GM12878 (cell line): Measurements from ENCODE around the gene PI3. TPM values are rescaled to one million over a fixed set of nuclear protein-coding genes. Genes with fewer than 3 reads are reported as not detected.

ENCODE experiments used
- ATAC-seq: fragments of 200-7000 bp; cut with Tn5 transposase; 3 replicates; pipeline ENCODE4 v1.9.1; 2020; ENCODE audit warnings: mild to moderate bottlenecking, moderate library complexity
- BruUV-seq: library from RNA; stranded (reverse); fragments of 400-500 nt; replicated peaks from 2 replicates; lab custom pipeline; 2021; lab: Mats Ljungman, UMichigan
- CTCF ChIA-PET: fragments of 300-600 bp; sonication (Branson Sonifier 250); formaldehyde crosslinking; extraction: SDS; loops from one replicate; lab custom pipeline; 2021; ENCODE audit warnings: inconsistent platforms; lab: Yijun Ruan, JAX
- POLR2A ChIA-PET: fragments of 350-600 bp; formaldehyde crosslinking; extraction: SDS; loops from one replicate; lab custom pipeline; 2021; ENCODE audit warnings: inconsistent platforms; lab: Charles Lee
- RAD21 ChIA-PET: fragments of 300-600 bp; sonication (Branson Sonifier 250); formaldehyde crosslinking; loops from one replicate; lab custom pipeline; 2023; ENCODE audit warnings: antibody characterized with exemption; ENCODE audit not compliant: unreplicated experiment; lab: Charles Lee
- SMC1A ChIA-PET: fragments of 300-600 bp; sonication (Branson Sonifier 250); formaldehyde crosslinking; loops from one replicate; lab custom pipeline; 2023; ENCODE audit not compliant: unreplicated experiment, uncharacterized antibody; lab: Charles Lee
- DNase-seq: peaks from one replicate; pipeline ENCODE4 v3.0.0-alpha.2; 2011; ENCODE audit warnings: low read depth, low spot score
- FAIRE-seq: peaks from 3 replicates; lab custom pipeline; 2011; peaks lifted over from hg19 to GRCh38; lab: Jason Lieb, UNC
- H2AFZ ChIP-seq: 2 replicates; pipeline ENCODE4 v1.6.0; 2011; ENCODE audit warnings: low read depth, low read length, control low read depth; ENCODE audit not compliant: control insufficient read depth
- H3K27ac ChIP-seq: 2 replicates; pipeline ENCODE4 v1.5.1; 2011; ENCODE audit warnings: control low read depth; ENCODE audit not compliant: control insufficient read depth, insufficient read depth
- H3K27me3 ChIP-seq, 2 experiments: replicated peaks in 1 of 2; 2 replicates each; pipeline versions ENCODE4 v1.6.0 to v1.6.1; 2011; ENCODE audit warnings: low read length in 1 of 2; ENCODE audit not compliant: control insufficient read depth in 2 of 2, insufficient read depth in 2 of 2
- H3K36me3 ChIP-seq, 2 experiments: 2 replicates each; pipeline ENCODE4 v1.5.1; 2011; ENCODE audit warnings: low read length in 1 of 2; ENCODE audit not compliant: control insufficient read depth in 2 of 2, insufficient read depth in 2 of 2
- H3K4me1 ChIP-seq: 2 replicates; pipeline ENCODE4 v1.6.1; 2011; ENCODE audit warnings: mild to moderate bottlenecking, low read length, moderate library complexity, mixed read lengths; ENCODE audit not compliant: control insufficient read depth, insufficient read depth
- H3K4me2 ChIP-seq: 2 replicates; pipeline ENCODE4 v1.6.0; 2011; ENCODE audit warnings: control low read depth; ENCODE audit not compliant: control insufficient read depth, insufficient read depth
- H3K4me3 ChIP-seq: fragments of 200-600 bp; sonication (generic); 2 replicates; pipeline ENCODE4 v1.5.1; 2016
- H3K79me2 ChIP-seq: 2 replicates; pipeline ENCODE4 v1.6.0; 2011; ENCODE audit warnings: low read length; ENCODE audit not compliant: control insufficient read depth, insufficient read depth
- H3K9ac ChIP-seq: 2 replicates; pipeline ENCODE4 v1.8.0; 2011; ENCODE audit warnings: low read length, control low read depth, mixed read lengths; ENCODE audit not compliant: control insufficient read depth, insufficient read depth
- H3K9me3 ChIP-seq: replicated peaks from 3 replicates; pipeline ENCODE4 v1.5.1; 2011; ENCODE audit warnings: mild to moderate bottlenecking, low read length; ENCODE audit not compliant: control insufficient read depth, insufficient read depth
- H4K20me1 ChIP-seq: 2 replicates; pipeline ENCODE4 v1.6.0; 2011; ENCODE audit not compliant: control insufficient read depth, insufficient read depth
- EZH2 ChIP-seq: IDR thresholded peaks from 2 replicates; pipeline ENCODE4 v1.6.1; 2012; ENCODE audit warnings: low read depth, mild to moderate bottlenecking, control low read depth, inconsistent platforms, low read length, borderline replicate concordance; ENCODE audit not compliant: control insufficient read depth
- GABPA ChIP-seq: IDR thresholded peaks from 2 replicates; pipeline ENCODE4 v1.6.1; 2014; ENCODE audit warnings: antibody characterized with exemption, low read depth, mild to moderate bottlenecking, inconsistent platforms
- HDGF ChIP-seq: fragments of 450-650 bp; IDR thresholded peaks from 2 replicates; pipeline ENCODE4 v1.6.1; 2016; ENCODE audit warnings: antibody characterized with exemption
- HSF1 ChIP-seq: fragments of 150-350 bp; IDR thresholded peaks from 2 replicates; pipeline ENCODE4 v1.6.1; 2014; ENCODE audit warnings: mild to moderate bottlenecking, low read depth, low read length
- IRF5 ChIP-seq: fragments of 450-650 bp; IDR thresholded peaks from 2 replicates; pipeline ENCODE4 v1.6.1; 2017; ENCODE audit warnings: borderline replicate concordance
- KDM1A ChIP-seq: fragments of 200-600 bp; sonication (generic); IDR thresholded peaks from 2 replicates; pipeline ENCODE4 v1.6.1; 2016; ENCODE audit warnings: borderline replicate concordance
- MEF2A ChIP-seq: IDR thresholded peaks from 2 replicates; pipeline ENCODE4 v1.6.1; 2011; ENCODE audit warnings: low read depth, mild to moderate bottlenecking, low read length, moderate library complexity; ENCODE audit not compliant: insufficient read depth
- NFIC ChIP-seq: IDR thresholded peaks from 2 replicates; pipeline ENCODE4 v1.6.1; 2012; ENCODE audit warnings: low read depth, mild to moderate bottlenecking, inconsistent platforms, low read length, moderate library complexity
- NFYB ChIP-seq: IDR thresholded peaks from 2 replicates; pipeline ENCODE4 v1.6.1; 2011; ENCODE audit warnings: low read depth, mild to moderate bottlenecking, low read length, improper control_type of control experiment, moderate library complexity; ENCODE audit not compliant: insufficient read depth
- NRF1 ChIP-seq: conservative IDR thresholded peaks from 2 replicates; pipeline ENCODE4 v1.6.1; 2011; ENCODE audit warnings: mild to moderate bottlenecking, low read depth, low read length, improper control_type of control experiment
- PAX5 ChIP-seq: IDR thresholded peaks from 2 replicates; pipeline ENCODE4 v1.6.1; 2011; ENCODE audit warnings: low read depth, low read length, borderline replicate concordance
- POLR2AphosphoS2 ChIP-seq: IDR thresholded peaks from 2 replicates; pipeline ENCODE4 v1.6.1; 2011; ENCODE audit warnings: low read depth, mild to moderate bottlenecking, low read length, improper control_type of control experiment, moderate library complexity
- RAD51 ChIP-seq: fragments of 450-650 bp; IDR thresholded peaks from 2 replicates; pipeline ENCODE4 v1.6.1; 2016; ENCODE audit warnings: moderate library complexity, mild to moderate bottlenecking, inconsistent platforms
- RELA ChIP-seq: fragments of 450-650 bp; IDR thresholded peaks from 2 replicates; pipeline ENCODE4 v1.8.0; 2014; ENCODE audit warnings: borderline replicate concordance; ENCODE audit not compliant: partially characterized antibody
- SIX5 ChIP-seq: IDR thresholded peaks from 2 replicates; pipeline ENCODE4 v1.6.1; 2011; ENCODE audit warnings: mild to moderate bottlenecking, low read depth, low read length, moderate library complexity; ENCODE audit not compliant: severe bottlenecking
- SKIL ChIP-seq: fragments of 450-650 bp; IDR thresholded peaks from 2 replicates; pipeline ENCODE4 v1.6.1; 2017; ENCODE audit warnings: mild to moderate bottlenecking, low read depth, inconsistent platforms; ENCODE audit not compliant: poor library complexity, severe bottlenecking
- SMARCA5 ChIP-seq: fragments of 450-650 bp; IDR thresholded peaks from 2 replicates; pipeline ENCODE4 v1.6.1; 2017; ENCODE audit warnings: mild to moderate bottlenecking
- SMC3 ChIP-seq: IDR thresholded peaks from 2 replicates; pipeline ENCODE4 v1.6.1; 2011; ENCODE audit warnings: low read length, improper control_type of control experiment, borderline replicate concordance
- TCF3 ChIP-seq: IDR thresholded peaks from 2 replicates; pipeline ENCODE4 v1.6.1; 2012; ENCODE audit warnings: low read depth, mild to moderate bottlenecking, low read length, borderline replicate concordance; ENCODE audit not compliant: insufficient read depth
- ZNF274 ChIP-seq: IDR thresholded peaks from one replicate; pipeline ENCODE4 v1.8.0; 2011; ENCODE audit not compliant: insufficient read length, insufficient read depth
- ZSCAN29 ChIP-seq: fragments of 450-650 bp; IDR thresholded peaks from 2 replicates; pipeline ENCODE4 v1.6.1; 2017; ENCODE audit warnings: mild to moderate bottlenecking, moderate library complexity
- WGBS: methylation state at CpG from one replicate; pipeline ENCODE4 v1.1.6; 2016; ENCODE audit warnings: low lambda C conversion rate; ENCODE audit not compliant: insufficient replicate concordance, insufficient coverage; ENCODE audit errors: missing lambda C conversion rate; 5-methylcytosine and 5-hydroxymethylcytosine counted together
- in situ Hi-C: fragments of 300-500 bp; cut with MboI; formaldehyde crosslinking; loops from 9 replicates; pipeline ENCODE4 v1.14.3; 2018; ENCODE audit warnings: mixed read lengths
- intact Hi-C: fragments of 100-400 bp; cut with micrococcal nuclease; formaldehyde crosslinking; loops from one replicate; pipeline ENCODE4 v1.14.2; 2022; ENCODE audit not compliant: unreplicated experiment
- polyA plus RNA-seq, 11 experiments: library from polyadenylated mRNA; depleted of rRNA in 4 of 11; unstranded in 6 of 11; stranded (reverse) in 5 of 11; fragments of >200 nt; fragmentation: Nextera tagmentation in 4 of 11; fragmentation: Illumina TruSeq in 1 of 11; extraction: Ambion mirVana in 4 of 11; extraction: Trizol in 1 of 11; gene quantifications; 1 replicate in 1 of 11; 2 replicates in 10 of 11; pipeline versions ENCODE4 v1.2.1 to v1.2.3, GENCODE V29; 2011 to 2016; ENCODE audit warnings: inconsistent platforms in 2 of 11, missing spikeins in 2 of 11, low read depth in 1 of 11
- total RNA-seq, 4 experiments: library from RNA; depleted of rRNA in 3 of 4; stranded (reverse); fragments of >200 nt in 3 of 4; fragmentation: Illumina TruSeq in 1 of 4; extraction: Trizol in 1 of 4; gene quantifications; 2 replicates each; pipeline versions ENCODE4 v1.2.1 to v1.2.3, GENCODE V29; 2013 to 2021

PI3 gene
- total and polyA plus RNA-seq, 10 of the 15 experiments (the other 5 are each of a cell fraction or from before 2014, with no cell fraction given) = not detected

DNA sequence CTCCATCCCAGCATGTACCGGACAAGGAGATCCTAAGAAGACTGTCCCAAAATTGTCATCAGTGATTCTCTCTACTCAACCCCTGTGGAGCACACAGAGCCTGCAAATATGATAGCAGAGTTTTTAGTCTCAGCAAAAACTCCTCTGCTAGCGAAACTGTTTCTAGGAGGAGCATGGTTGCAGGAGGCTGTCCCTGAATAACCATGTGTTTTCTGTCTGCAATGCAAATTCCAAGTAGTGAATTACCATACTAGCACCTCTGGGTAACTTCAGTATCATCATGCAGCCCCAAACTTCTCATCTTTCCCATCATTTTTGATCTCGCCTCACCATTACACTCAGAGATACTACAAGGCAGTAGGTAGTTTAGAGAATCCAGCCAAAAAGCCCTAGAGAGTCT, 25.6 kb upstream of the PI3 start (continued):
- TF ChIP-seq ZSCAN29 (no peak), SIX5 (no peak), RELA (no peak), KDM1A (no peak), HSF1 (no peak), EZH2 (no peak)
- TF ChIP-seq, all 136 proteins: peak for 0

DNA sequence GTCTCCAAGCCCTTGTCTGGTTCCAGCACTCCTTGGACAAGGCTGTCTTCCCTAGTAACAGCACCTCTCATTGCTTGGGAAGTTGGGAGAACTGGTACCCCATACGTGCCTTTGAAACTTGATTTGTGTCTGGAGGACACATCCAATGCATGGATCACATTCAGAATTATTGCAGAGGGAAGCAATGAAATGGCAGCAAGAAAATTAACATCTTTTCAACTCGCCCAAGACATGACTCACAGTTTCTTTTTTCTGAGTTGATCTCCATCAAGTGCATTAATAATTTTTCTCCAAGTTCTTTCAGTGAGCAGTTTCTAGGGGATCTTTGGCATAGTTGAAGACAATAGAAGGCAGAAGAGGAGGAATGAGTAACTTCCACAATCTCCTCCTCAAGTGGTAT, 22.3 kb upstream of the PI3 start:
- Histone ChIP-seq H4K20me1 (no peaks in the 10 kb centered on the region), H3K79me2 (no peaks in the 10 kb centered on the region), H3K9me3 (no peaks in the 10 kb centered on the region; the same call in 2 of the 3 replicates), H3K27me3 (no peaks in the 10 kb centered on the region), H3K4me1 (peaks cover 3% of the 10 kb centered on the region), H3K9ac (no peak overlapping the region), H3K4me2 (no peak overlapping the region), H2AFZ (no peak overlapping the region), H3K27ac (no peak overlapping the region), H3K4me3 (no peak overlapping the region), H3K36me3 (no peaks in the 10 kb centered on the region)
- FAIRE-seq (no peak), DNase-seq (no peak), ATAC-seq (no peak)
- ChIA-PET SMC1A (interaction anchor here (1.4 to 1.5 kb wide), 2 partner anchors 13 to 138 kb away, joined by 3 read pairs; no protein-coding TSS in a partner anchor), CTCF (interaction anchor here (0.9 kb wide), 1 partner anchor 14 kb away, joined by 3 read pairs; no protein-coding TSS in a partner anchor), RAD21 (no interaction called here), POLR2A (no interaction called here)
- in situ Hi-C loops = no loop called here
- 16% methylated on average over 2 of the region's 2 CpGs for WGBS
- no TSS peak for BruUV-seq
- intact Hi-C loops = no loop called here
- TF ChIP-seq IRF5 (no peak), POLR2AphosphoS2 (no peak), MEF2A (no peak), HDGF (no peak), ZNF274 (no peak), SMC3 (no peak), NRF1 (no peak), NFIC (no peak), SMARCA5 (no peak), NFYB (no peak), RAD51 (no peak), PAX5 (no peak), TCF3 (no peak), RELA (no peak), GABPA (no peak), SKIL (no peak)
